SK-N-SH treated with all-trans-retinoic acid at 6 μM for 48 hours (cell line): Measurements from ENCODE around the gene DOCK4.

Experiments used
- ARNTL ChIP-seq: fragments of 450-650 bp; formaldehyde crosslinking; IDR thresholded peaks from 2 replicates; pipeline ENCODE4 v1.5.0; 2020; ENCODE audit warnings: low read depth, mild to moderate bottlenecking, moderate library complexity, borderline replicate concordance
- CREB5 ChIP-seq: fragments of 250-450 bp; sonication (Bioruptor Pico); IDR thresholded peaks from 2 replicates; pipeline ENCODE4 v1.5.1; 2020; ENCODE audit warnings: low read depth, mild to moderate bottlenecking, moderate library complexity
- POU6F1 ChIP-seq: fragments of 250-450 bp; sonication (Bioruptor Pico); IDR thresholded peaks from 2 replicates; pipeline ENCODE4 v1.8.0; 2021; ENCODE audit warnings: low read depth, mild to moderate bottlenecking, moderate library complexity, borderline replicate concordance
- RARB ChIP-seq: fragments of 250-450 bp; sonication (Bioruptor Pico); IDR thresholded peaks from 2 replicates; pipeline ENCODE4 v1.8.0; 2021; ENCODE audit warnings: mild to moderate bottlenecking, moderate library complexity
- ZC3H10 ChIP-seq: fragments of 250-450 bp; sonication (Bioruptor Pico); IDR thresholded peaks from 2 replicates; pipeline ENCODE4 v1.5.1; 2021; ENCODE audit warnings: mild to moderate bottlenecking, moderate library complexity
- ZFP30 ChIP-seq: fragments of 450-650 bp; formaldehyde crosslinking; IDR thresholded peaks from 2 replicates; pipeline ENCODE4 v1.5.0; 2022; ENCODE audit warnings: mild to moderate bottlenecking, moderate library complexity
- TF ChIP-seq, protein P1 (sequence below): fragments of 250-450 bp; sonication (Bioruptor Pico); IDR thresholded peaks from 2 replicates; pipeline ENCODE4 v1.8.0; 2020; ENCODE audit warnings: mild to moderate bottlenecking, moderate library complexity, borderline replicate concordance

GRCh38 chr7:112254709-112255387, 48.6 kb upstream of the DOCK4 start:
- TF ChIP-seq POU6F1 (CRISPR knock-in tag) (no peak), ZC3H10 (CRISPR knock-in tag) (no peak), ZFP30 (CRISPR knock-in tag) (no peak), RARB (CRISPR knock-in tag) (no peak), CREB5 (CRISPR knock-in tag) (no peak), ARNTL (CRISPR knock-in tag) (no peak)
- TF ChIP-seq, protein P1, sequence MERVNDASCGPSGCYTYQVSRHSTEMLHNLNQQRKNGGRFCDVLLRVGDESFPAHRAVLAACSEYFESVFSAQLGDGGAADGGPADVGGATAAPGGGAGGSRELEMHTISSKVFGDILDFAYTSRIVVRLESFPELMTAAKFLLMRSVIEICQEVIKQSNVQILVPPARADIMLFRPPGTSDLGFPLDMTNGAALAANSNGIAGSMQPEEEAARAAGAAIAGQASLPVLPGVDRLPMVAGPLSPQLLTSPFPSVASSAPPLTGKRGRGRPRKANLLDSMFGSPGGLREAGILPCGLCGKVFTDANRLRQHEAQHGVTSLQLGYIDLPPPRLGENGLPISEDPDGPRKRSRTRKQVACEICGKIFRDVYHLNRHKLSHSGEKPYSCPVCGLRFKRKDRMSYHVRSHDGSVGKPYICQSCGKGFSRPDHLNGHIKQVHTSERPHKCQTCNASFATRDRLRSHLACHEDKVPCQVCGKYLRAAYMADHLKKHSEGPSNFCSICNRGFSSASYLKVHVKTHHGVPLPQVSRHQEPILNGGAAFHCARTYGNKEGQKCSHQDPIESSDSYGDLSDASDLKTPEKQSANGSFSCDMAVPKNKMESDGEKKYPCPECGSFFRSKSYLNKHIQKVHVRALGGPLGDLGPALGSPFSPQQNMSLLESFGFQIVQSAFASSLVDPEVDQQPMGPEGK (CRISPR knock-in tag) = no peak
